Activated T-cell treated with anti-CD3 and anti-CD28 coated beads, Interleukin-2, amount 50 U/mL, for 24 hours (primary cell): Measurements from ENCODE around the gene APOL3.
"Not testable (repeated sequence)": the region's sequence is repeated elsewhere in the genome, so short reads cannot be mapped to it uniquely, and the experiment has no call there.

Source experiments
- DNase-seq: peaks from one replicate; pipeline ENCODE4 v3.0.0-alpha.2; 2020
- H3K27ac Mint-ChIP-seq: 2 replicates; pipeline ENCODE4 v1.8.0; 2020; ENCODE audit warnings: mild to moderate bottlenecking, mixed read lengths
- H3K27me3 Mint-ChIP-seq: 2 replicates; pipeline ENCODE4 v1.8.0; 2020; ENCODE audit warnings: mixed read lengths
- H3K36me3 Mint-ChIP-seq: 2 replicates; pipeline ENCODE4 v1.8.0; 2020; ENCODE audit warnings: low read depth, mixed read lengths
- H3K4me1 Mint-ChIP-seq: 2 replicates; pipeline ENCODE4 v1.8.0; 2020; ENCODE audit warnings: low read depth, mixed read lengths
- H3K4me3 Mint-ChIP-seq: 2 replicates; pipeline ENCODE4 v1.8.0; 2020; ENCODE audit warnings: mild to moderate bottlenecking, moderate library complexity, mixed read lengths
- H3K9me3 Mint-ChIP-seq: 2 replicates; pipeline ENCODE4 v1.8.0; 2020; ENCODE audit warnings: mixed read lengths

Gene APOL3

GRCh38 chr22:36143956-36144355 lies 16.6 kb downstream of the APOL3 start:
- DNase-seq = no peak
- Mint-ChIP-seq H3K27ac (peak overlapping the region; percentile 71), H3K36me3 (peaks cover 87% of the 10 kb centered on the region), H3K9me3 (no peaks in the 10 kb centered on the region), H3K4me1 (peaks cover 34% of the 10 kb centered on the region), H3K27me3 (no peaks in the 10 kb centered on the region), H3K4me3 (no peak overlapping the region)

- Mint-ChIP-seq H3K36me3 (peaks cover 79% of the 10 kb centered on the region), H3K4me1 (peaks cover 32% of the 10 kb centered on the region), H3K9me3 (no peaks in the 10 kb centered on the region), H3K27ac (peak overlapping the region; percentile 71), H3K27me3 (no peaks in the 10 kb centered on the region), H3K4me3 (no peak overlapping the region)
- DNase-seq = no peak
Observed at GRCh38 chr22:36143066-36143815, 17.3 kb downstream of the APOL3 start.

GRCh38 chr22:36141481-36141880 lies 19.1 kb downstream of the APOL3 start:
- no peak for DNase-seq
- H3K36me3 Mint-ChIP-seq = peaks cover 64% of the 10 kb centered on the region
- H3K27me3 Mint-ChIP-seq = no peaks in the 10 kb centered on the region
- H3K4me1 Mint-ChIP-seq = peaks cover 29% of the 10 kb centered on the region
- H3K9me3 Mint-ChIP-seq = no peaks in the 10 kb centered on the region
- H3K4me3 Mint-ChIP-seq = no peak overlapping the region
- peak overlapping the region; percentile 39 for H3K27ac Mint-ChIP-seq

- not testable (repeated sequence) for H3K4me3 Mint-ChIP-seq, H3K9me3 Mint-ChIP-seq, DNase-seq, H3K27me3 Mint-ChIP-seq
- peaks cover 42% of the 10 kb centered on the region for H3K36me3 Mint-ChIP-seq
- H3K27ac Mint-ChIP-seq = peak overlapping the region; percentile 55
- H3K4me1 Mint-ChIP-seq = peaks cover 28% of the 10 kb centered on the region
Observed at GRCh38 chr22:36138709-36139108, 21.8 kb downstream of the APOL3 start.

GRCh38 chr22:36136988-36137387 lies 23.6 kb downstream of the APOL3 start:
- no peak overlapping the region for H3K4me3 Mint-ChIP-seq
- H3K4me1 Mint-ChIP-seq = peaks cover 21% of the 10 kb centered on the region
- no peaks in the 10 kb centered on the region for H3K9me3 Mint-ChIP-seq
- H3K36me3 Mint-ChIP-seq = peaks cover 25% of the 10 kb centered on the region
- no peak for DNase-seq
- H3K27me3 Mint-ChIP-seq = no peaks in the 10 kb centered on the region
- H3K27ac Mint-ChIP-seq = no peak overlapping the region

- Mint-ChIP-seq H3K36me3 (peaks cover 21% of the 10 kb centered on the region), H3K27me3 (no peaks in the 10 kb centered on the region), H3K4me3 (no peak overlapping the region), H3K27ac (no peak overlapping the region), H3K4me1 (peaks cover 19% of the 10 kb centered on the region), H3K9me3 (no peaks in the 10 kb centered on the region)
- DNase-seq = no peak
Observed at GRCh38 chr22:36136475-36136874, 24.1 kb downstream of the APOL3 start.

- H3K4me1 Mint-ChIP-seq = peaks cover 19% of the 10 kb centered on the region
- H3K27me3 Mint-ChIP-seq = no peaks in the 10 kb centered on the region
- H3K4me3 Mint-ChIP-seq = no peak overlapping the region
- peaks cover 10% of the 10 kb centered on the region for H3K36me3 Mint-ChIP-seq
- H3K27ac Mint-ChIP-seq = peak overlapping the region; percentile 48
- no peak for DNase-seq
- no peaks in the 10 kb centered on the region for H3K9me3 Mint-ChIP-seq
Observed at GRCh38 chr22:36135306-36135980, 25.1 kb downstream of the APOL3 start.

GRCh38 chr22:36134182-36134581 lies 26.4 kb downstream of the APOL3 start:
- Mint-ChIP-seq H3K36me3 (peaks cover under 1% of the 10 kb centered on the region), H3K9me3 (no peaks in the 10 kb centered on the region), H3K27ac (peak overlapping the region; percentile 24), H3K4me3 (no peak overlapping the region), H3K27me3 (no peaks in the 10 kb centered on the region), H3K4me1 (peaks cover 19% of the 10 kb centered on the region)
- no peak for DNase-seq

- Mint-ChIP-seq H3K4me3 (no peak overlapping the region), H3K9me3 (no peaks in the 10 kb centered on the region), H3K4me1 (peaks cover 17% of the 10 kb centered on the region), H3K27me3 (no peaks in the 10 kb centered on the region), H3K27ac (no peak overlapping the region), H3K36me3 (no peaks in the 10 kb centered on the region)
- no peak for DNase-seq
Observed at GRCh38 chr22:36131907-36132306, 28.6 kb downstream of the APOL3 start.

- Mint-ChIP-seq H3K27ac (no peak overlapping the region), H3K9me3 (no peaks in the 10 kb centered on the region), H3K4me1 (peaks cover 16% of the 10 kb centered on the region), H3K36me3 (no peaks in the 10 kb centered on the region), H3K4me3 (no peak overlapping the region), H3K27me3 (no peaks in the 10 kb centered on the region)
- no peak for DNase-seq
Observed at GRCh38 chr22:36129486-36130388, 30.8 kb downstream of the APOL3 start.

- H3K36me3 Mint-ChIP-seq = no peaks in the 10 kb centered on the region
- no peak overlapping the region for H3K27ac Mint-ChIP-seq
- H3K27me3 Mint-ChIP-seq = no peaks in the 10 kb centered on the region
- H3K9me3 Mint-ChIP-seq = no peaks in the 10 kb centered on the region
- H3K4me1 Mint-ChIP-seq = peaks cover 13% of the 10 kb centered on the region
- no peak for DNase-seq
- H3K4me3 Mint-ChIP-seq = no peak overlapping the region
Observed at GRCh38 chr22:36129071-36129470, 31.5 kb downstream of the APOL3 start.

- Mint-ChIP-seq H3K4me1 (peaks cover 15% of the 10 kb centered on the region), H3K27ac (no peak overlapping the region), H3K36me3 (no peaks in the 10 kb centered on the region), H3K4me3 (no peak overlapping the region), H3K27me3 (no peaks in the 10 kb centered on the region), H3K9me3 (no peaks in the 10 kb centered on the region)
- no peak for DNase-seq
Observed at GRCh38 chr22:36125994-36126531, 34.5 kb downstream of the APOL3 start.

GRCh38 chr22:36125434-36125833 lies 35.1 kb downstream of the APOL3 start:
- Mint-ChIP-seq H3K4me3 (no peak overlapping the region), H3K27ac (no peak overlapping the region), H3K4me1 (peaks cover 15% of the 10 kb centered on the region), H3K9me3 (no peaks in the 10 kb centered on the region), H3K36me3 (no peaks in the 10 kb centered on the region), H3K27me3 (no peaks in the 10 kb centered on the region)
- no peak for DNase-seq

- Mint-ChIP-seq H3K27me3 (no peaks in the 10 kb centered on the region), H3K27ac (no peak overlapping the region), H3K36me3 (no peaks in the 10 kb centered on the region), H3K9me3 (no peaks in the 10 kb centered on the region), H3K4me3 (no peak overlapping the region), H3K4me1 (peaks cover 15% of the 10 kb centered on the region)
- no peak for DNase-seq
Observed at GRCh38 chr22:36124666-36125065, 35.9 kb downstream of the APOL3 start.
